ENCODE measurements around the gene PDE3A.

PDE3A gene

DNA sequence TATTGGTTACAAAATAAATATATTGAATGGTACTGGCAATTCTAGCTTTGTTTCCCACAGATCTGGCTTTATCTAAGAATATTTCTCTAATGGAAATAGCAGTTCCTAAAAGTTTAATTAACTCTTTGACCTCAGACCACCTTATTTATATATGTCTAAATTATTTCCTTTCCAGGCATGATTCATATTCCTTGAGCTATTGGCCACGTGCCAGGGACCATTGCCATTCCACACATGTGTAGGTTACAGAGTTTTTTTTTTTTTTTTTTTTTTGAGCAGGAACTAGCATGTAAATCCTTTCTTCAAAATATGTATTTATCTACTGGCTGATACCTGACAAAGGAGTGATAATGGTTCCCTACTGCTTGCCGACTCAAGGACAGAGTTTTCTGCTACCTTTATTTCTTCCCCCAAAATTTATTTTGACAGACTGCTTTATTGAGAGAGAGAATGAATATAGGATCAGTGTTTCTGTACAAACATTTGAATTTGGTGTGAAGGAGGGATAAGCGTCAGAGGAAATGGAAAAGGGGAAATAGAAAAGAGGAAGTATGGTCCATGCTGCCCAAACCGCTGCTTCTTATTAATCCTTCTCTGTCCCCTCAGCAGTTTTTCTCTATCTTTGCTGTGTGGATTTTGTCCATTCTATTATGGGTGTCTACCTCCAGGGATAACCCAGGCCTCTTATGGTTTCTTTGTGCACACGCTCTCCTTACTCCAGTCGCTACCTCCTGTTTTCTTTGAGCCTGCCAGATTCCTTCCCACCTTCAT lies 36.4 kb downstream of the PDE3A start:
- no peaks in the 10 kb centered on the region for H3K36me3 ChIP-seq (ENCODE audit: insufficient read depth, low read length)
- H3K9ac ChIP-seq (ENCODE audit: low read depth, low read length), result no peak overlapping the region
- no peaks in the 10 kb centered on the region for H3K9me3 ChIP-seq (replicated peaks; ENCODE audit: low read length)

DNA sequence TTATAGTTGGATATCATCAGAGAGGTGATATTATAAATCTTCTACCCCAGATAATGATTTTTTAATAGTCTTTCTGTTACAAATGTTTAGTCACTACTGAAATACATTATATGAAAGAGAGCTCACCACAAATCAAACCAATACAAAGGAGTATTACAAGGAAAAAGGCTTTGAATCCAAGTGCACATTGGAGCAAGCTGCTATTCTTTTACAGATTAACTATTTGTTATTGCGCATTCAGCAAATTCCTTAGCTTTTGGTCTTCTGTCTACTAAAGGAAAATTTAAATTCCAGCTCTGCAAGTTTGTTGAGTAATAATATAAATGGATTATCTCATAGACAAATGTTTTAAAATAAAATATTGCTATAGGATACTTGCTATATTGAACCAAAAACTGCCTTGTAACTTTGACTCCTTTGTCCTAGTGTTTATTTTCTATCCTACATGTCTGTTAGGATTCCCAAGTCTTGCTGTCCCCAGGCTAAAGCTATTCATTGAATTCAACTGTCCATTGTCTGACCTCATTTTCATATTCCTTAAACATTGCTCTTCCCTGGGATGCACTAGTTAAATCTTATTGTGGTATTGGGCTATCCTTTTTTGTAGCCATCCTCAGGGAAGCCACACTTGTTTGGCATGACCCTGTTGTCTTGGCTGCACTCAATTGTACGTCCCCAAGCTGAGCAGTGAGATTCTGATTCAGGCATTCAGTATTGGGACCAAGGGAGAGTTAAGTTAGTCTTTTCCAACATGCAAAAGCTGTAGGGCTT lies 41.5 kb downstream of the PDE3A start:
- no peaks in the 10 kb centered on the region for H3K9me3 ChIP-seq (replicated peaks; ENCODE audit: low read length)
- H3K36me3 ChIP-seq (ENCODE audit: insufficient read depth, low read length), result no peaks in the 10 kb centered on the region
- no peak overlapping the region for H3K4me2 ChIP-seq (ENCODE audit: low read length)
- peaks cover 2% of the 10 kb centered on the region for H3K4me1 ChIP-seq (ENCODE audit: control insufficient read depth, insufficient read depth, low read length)
- no peaks in the 10 kb centered on the region for H3K27me3 ChIP-seq (ENCODE audit: control insufficient read depth, insufficient read depth, low read length)
- no peak overlapping the region for H3K9ac ChIP-seq (ENCODE audit: low read depth, low read length)
- no peak overlapping the region for H3K4me3 ChIP-seq (ENCODE audit: low read length)

More for the DNA sequence above, 36.4 kb downstream of the PDE3A start:
- Histone ChIP-seq H3K27me3 (ENCODE audit: control insufficient read depth, insufficient read depth, low read length) (no peaks in the 10 kb centered on the region), H3K4me1 (ENCODE audit: control insufficient read depth, insufficient read depth, low read length) (peaks cover 11% of the 10 kb centered on the region), H3K4me2 (ENCODE audit: low read length) (no peak overlapping the region), H3K4me3 (ENCODE audit: low read length) (no peak overlapping the region)

DNA sequence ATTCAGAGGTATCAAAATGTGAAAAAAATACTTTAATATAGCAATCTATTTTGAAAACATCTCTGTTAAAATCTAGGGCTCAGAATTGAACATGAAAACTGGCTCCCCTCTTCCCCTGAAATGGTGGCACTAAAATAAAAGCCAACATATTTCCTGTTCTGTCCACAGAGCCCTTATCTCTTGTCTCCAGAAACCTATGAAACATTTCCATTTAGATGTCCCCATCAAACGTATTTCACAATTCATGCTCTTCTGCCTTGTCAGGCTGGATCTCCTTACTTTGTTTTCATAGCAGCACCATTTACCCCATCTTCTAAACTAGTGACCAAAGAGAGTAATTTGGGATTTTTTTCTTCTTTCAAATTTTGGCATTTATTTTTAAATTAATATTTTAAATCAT lies 42.4 kb downstream of the PDE3A start:
- H3K36me3 ChIP-seq (ENCODE audit: insufficient read depth, low read length), result no peaks in the 10 kb centered on the region
- no peak overlapping the region for H3K4me2 ChIP-seq (ENCODE audit: low read length)
- H3K4me1 ChIP-seq (ENCODE audit: control insufficient read depth, insufficient read depth, low read length), result peaks cover 6% of the 10 kb centered on the region
- H3K27me3 ChIP-seq (ENCODE audit: control insufficient read depth, insufficient read depth, low read length), result no peaks in the 10 kb centered on the region
- no peaks in the 10 kb centered on the region for H3K9me3 ChIP-seq (replicated peaks; ENCODE audit: low read length)
- no peak overlapping the region for H3K9ac ChIP-seq (ENCODE audit: low read depth, low read length)
- no peak overlapping the region for H3K4me3 ChIP-seq (ENCODE audit: low read length)

DNA sequence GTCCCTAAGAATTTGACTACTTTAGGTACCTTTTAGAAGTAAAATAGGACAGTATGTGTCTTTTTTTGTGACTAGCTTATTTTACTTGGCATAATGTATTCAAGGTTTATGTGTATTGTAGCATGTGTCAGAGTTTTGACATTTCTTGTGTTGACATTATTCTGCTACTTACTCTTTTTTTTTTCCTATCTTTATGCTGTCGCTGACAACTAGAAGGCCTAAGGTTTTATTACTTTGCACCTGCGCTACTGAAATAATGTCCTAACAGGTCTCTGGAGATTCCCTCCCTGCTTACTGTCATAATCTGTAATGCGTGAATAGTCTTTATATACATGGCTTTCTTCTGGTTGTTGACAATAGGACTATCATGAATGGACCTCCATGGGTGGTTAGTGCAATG lies 43.0 kb downstream of the PDE3A start:
- peaks cover 7% of the 10 kb centered on the region for H3K4me1 ChIP-seq (ENCODE audit: control insufficient read depth, insufficient read depth, low read length)
- H3K36me3 ChIP-seq (ENCODE audit: insufficient read depth, low read length), result no peaks in the 10 kb centered on the region
- no peaks in the 10 kb centered on the region for H3K27me3 ChIP-seq (ENCODE audit: control insufficient read depth, insufficient read depth, low read length)
- no peak overlapping the region for H3K4me2 ChIP-seq (ENCODE audit: low read length)
- no peaks in the 10 kb centered on the region for H3K9me3 ChIP-seq (replicated peaks; ENCODE audit: low read length)
- no peak overlapping the region for H3K4me3 ChIP-seq (ENCODE audit: low read length)
- H3K9ac ChIP-seq (ENCODE audit: low read depth, low read length), result no peak overlapping the region

DNA sequence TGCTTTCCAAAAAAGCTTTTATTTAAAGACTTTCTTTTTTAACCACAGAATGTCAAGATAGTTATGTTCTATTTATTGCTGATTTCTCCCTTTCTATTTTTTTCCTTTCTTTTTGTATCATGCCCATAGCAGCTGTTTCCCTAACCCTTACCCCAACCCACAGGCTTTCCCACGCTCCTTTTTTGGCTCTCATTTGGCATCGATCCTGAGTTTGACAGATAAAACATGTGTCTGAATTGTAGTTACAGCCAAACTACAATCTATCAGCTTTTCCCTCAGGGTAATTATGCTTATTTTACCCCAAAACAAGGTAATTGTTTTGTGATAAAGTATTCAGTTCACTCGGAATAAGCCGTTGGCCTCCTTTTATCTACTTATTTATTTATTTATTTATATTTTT lies 46.7 kb downstream of the PDE3A start:
- Histone ChIP-seq H3K4me2 (ENCODE audit: low read length) (peak overlapping the region; percentile 22), H3K9me3 (replicated peaks; ENCODE audit: low read length) (no peaks in the 10 kb centered on the region), H3K36me3 (ENCODE audit: insufficient read depth, low read length) (no peaks in the 10 kb centered on the region), H3K9ac (ENCODE audit: low read depth, low read length) (no peak overlapping the region), H3K27me3 (ENCODE audit: control insufficient read depth, insufficient read depth, low read length) (no peaks in the 10 kb centered on the region), H3K4me3 (ENCODE audit: low read length) (no peak overlapping the region), H3K4me1 (ENCODE audit: control insufficient read depth, insufficient read depth, low read length) (peaks cover 7% of the 10 kb centered on the region)

DNA sequence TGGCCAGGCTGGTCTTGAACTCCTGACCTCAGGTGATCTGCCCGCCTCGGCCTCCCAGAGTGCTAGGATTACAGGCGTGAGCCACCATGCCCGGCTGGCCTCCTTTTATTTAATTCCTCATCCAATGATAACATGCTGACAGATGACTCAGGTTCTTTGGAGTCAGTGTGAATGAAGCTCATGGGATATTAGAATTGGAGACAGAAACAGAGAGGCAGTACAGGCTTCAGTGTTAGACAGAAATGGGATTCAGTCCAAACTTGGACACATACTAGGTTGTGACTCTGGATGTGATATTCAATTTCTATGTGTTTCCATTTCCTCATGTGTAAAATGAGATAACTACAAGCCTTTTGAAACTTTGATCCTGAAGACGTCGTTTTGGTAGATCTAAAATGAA lies 47.3 kb downstream of the PDE3A start:
- Histone ChIP-seq H3K4me2 (ENCODE audit: low read length) (no peak overlapping the region), H3K4me3 (ENCODE audit: low read length) (no peak overlapping the region), H3K36me3 (ENCODE audit: insufficient read depth, low read length) (no peaks in the 10 kb centered on the region), H3K27me3 (ENCODE audit: control insufficient read depth, insufficient read depth, low read length) (no peaks in the 10 kb centered on the region), H3K9me3 (replicated peaks; ENCODE audit: low read length) (no peaks in the 10 kb centered on the region), H3K4me1 (ENCODE audit: control insufficient read depth, insufficient read depth, low read length) (peaks cover 7% of the 10 kb centered on the region), H3K9ac (ENCODE audit: low read depth, low read length) (no peak overlapping the region)

DNA sequence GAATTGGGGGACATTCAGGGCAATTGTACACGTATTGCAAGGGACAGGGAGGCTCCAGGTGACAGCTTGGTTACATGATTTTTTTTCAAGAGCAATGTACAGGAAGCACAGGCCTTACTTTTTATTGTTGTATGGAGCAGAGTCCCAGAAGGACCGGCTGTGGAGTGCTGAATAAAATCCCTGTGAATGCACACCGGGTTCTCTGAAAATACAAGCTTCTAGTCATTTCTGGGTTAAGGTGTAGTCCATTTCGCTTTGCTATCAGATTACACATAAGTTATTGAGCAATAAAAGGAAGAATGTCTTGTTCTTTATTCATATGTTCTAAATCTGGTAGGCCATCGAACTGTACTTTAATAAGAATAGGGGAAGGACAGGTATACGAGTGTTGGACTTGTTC lies 52.2 kb downstream of the PDE3A start:
- H3K9ac ChIP-seq (ENCODE audit: low read depth, low read length), result no peak overlapping the region
- no peaks in the 10 kb centered on the region for H3K36me3 ChIP-seq (ENCODE audit: insufficient read depth, low read length)
- no peaks in the 10 kb centered on the region for H3K27me3 ChIP-seq (ENCODE audit: control insufficient read depth, insufficient read depth, low read length)
- no peak overlapping the region for H3K4me3 ChIP-seq (ENCODE audit: low read length)
- H3K9me3 ChIP-seq (replicated peaks; ENCODE audit: low read length), result no peaks in the 10 kb centered on the region
- peaks cover 3% of the 10 kb centered on the region for H3K4me1 ChIP-seq (ENCODE audit: control insufficient read depth, insufficient read depth, low read length)
- H3K4me2 ChIP-seq (ENCODE audit: low read length), result no peak overlapping the region

DNA sequence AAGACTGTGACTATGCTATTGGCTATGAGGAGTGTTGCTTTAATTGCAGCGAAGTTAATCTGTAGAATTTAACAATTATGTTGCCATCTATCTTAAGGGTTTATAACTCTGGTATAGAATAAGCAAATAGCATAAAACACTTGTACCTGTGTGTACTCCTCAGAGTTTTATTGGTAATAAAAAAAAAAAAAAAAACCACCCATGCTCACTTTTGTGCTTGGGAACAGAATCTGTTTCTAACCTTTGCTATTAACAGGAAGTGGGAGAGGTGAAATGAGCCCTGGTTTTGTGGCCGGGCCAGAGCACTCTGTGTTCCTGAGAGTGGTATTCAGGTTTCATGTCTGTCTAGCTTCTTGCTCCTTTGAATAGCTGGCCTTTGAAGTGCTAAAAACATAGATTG lies 53.1 kb downstream of the PDE3A start:
- Histone ChIP-seq H3K9me3 (replicated peaks; ENCODE audit: low read length) (no peaks in the 10 kb centered on the region), H3K36me3 (ENCODE audit: insufficient read depth, low read length) (no peaks in the 10 kb centered on the region), H3K9ac (ENCODE audit: low read depth, low read length) (no peak overlapping the region), H3K4me2 (ENCODE audit: low read length) (no peak overlapping the region), H3K4me1 (ENCODE audit: control insufficient read depth, insufficient read depth, low read length) (no peaks in the 10 kb centered on the region), H3K27me3 (ENCODE audit: control insufficient read depth, insufficient read depth, low read length) (no peaks in the 10 kb centered on the region), H3K4me3 (ENCODE audit: low read length) (no peak overlapping the region)

DNA sequence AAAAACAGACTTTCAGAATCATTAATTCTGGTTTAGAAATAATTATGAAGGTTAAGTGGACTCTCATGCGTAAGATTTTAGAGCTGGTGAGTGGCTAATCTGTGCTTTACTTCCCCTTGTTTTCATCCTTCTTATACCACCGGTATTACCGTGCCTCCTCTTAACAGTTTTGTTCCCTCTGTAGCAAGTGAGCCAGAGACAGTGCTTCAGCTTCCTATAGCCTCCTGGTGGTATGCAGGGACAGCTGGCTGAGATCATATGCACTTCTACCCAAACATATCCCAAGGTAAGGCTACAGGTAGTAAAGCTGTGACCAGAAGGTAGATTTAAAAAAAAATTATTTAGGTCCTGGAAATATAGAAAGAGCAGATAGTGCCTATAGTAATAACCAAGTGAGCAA lies 55.2 kb downstream of the PDE3A start:
- H3K4me3 ChIP-seq (ENCODE audit: low read length), result no peak overlapping the region
- H3K27me3 ChIP-seq (ENCODE audit: control insufficient read depth, insufficient read depth, low read length), result no peaks in the 10 kb centered on the region
- H3K9ac ChIP-seq (ENCODE audit: low read depth, low read length), result no peak overlapping the region
- H3K9me3 ChIP-seq (replicated peaks; ENCODE audit: low read length), result no peaks in the 10 kb centered on the region
- H3K36me3 ChIP-seq (ENCODE audit: insufficient read depth, low read length), result no peaks in the 10 kb centered on the region
- H3K4me1 ChIP-seq (ENCODE audit: control insufficient read depth, insufficient read depth, low read length), result no peaks in the 10 kb centered on the region
- H3K4me2 ChIP-seq (ENCODE audit: low read length), result no peak overlapping the region

DNA sequence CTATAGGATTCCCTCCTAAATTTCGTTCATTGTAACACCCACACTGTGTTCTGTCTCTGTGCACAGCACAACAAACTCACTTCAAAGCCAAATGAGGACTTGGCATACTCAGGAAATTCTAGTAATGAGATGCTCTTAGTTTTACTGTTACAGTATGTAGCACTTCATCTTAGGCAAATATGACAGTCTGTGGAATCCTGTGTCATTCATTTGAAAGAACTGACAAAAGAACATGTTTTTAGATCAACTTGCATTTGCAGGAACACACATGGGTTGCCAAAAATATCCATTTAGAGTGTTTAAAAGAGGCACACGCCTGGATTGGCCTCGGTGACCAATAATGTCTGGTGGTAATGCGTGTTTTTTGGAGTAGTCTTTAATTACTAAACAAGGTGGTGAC lies 56.5 kb downstream of the PDE3A start:
- Histone ChIP-seq H3K9ac (ENCODE audit: low read depth, low read length) (no peak overlapping the region), H3K4me3 (ENCODE audit: low read length) (no peak overlapping the region), H3K4me2 (ENCODE audit: low read length) (no peak overlapping the region), H3K4me1 (ENCODE audit: control insufficient read depth, insufficient read depth, low read length) (no peaks in the 10 kb centered on the region), H3K36me3 (ENCODE audit: insufficient read depth, low read length) (no peaks in the 10 kb centered on the region), H3K9me3 (replicated peaks; ENCODE audit: low read length) (no peaks in the 10 kb centered on the region), H3K27me3 (ENCODE audit: control insufficient read depth, insufficient read depth, low read length) (no peaks in the 10 kb centered on the region)

DNA sequence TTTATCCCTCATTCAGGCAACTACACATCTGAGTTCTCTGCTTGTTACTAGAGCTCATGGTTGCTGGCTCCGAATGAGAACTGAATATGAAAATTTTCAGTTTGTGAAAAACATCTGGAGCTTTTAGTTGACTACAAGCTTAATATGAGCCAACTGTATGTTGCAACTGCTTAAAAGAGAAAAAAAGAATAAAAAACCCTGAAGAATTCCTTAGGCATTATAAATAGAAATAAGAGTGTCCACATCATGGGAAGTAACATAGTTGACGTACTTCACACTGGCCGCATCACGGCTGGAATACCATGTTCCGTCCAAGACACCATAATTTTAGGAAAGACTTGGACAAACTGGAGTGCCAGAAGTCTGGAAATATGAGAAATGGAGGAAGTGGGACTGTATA lies 57.9 kb downstream of the PDE3A start:
- H3K27me3 ChIP-seq (ENCODE audit: control insufficient read depth, insufficient read depth, low read length), result no peaks in the 10 kb centered on the region
- no peaks in the 10 kb centered on the region for H3K4me1 ChIP-seq (ENCODE audit: control insufficient read depth, insufficient read depth, low read length)
- H3K4me3 ChIP-seq (ENCODE audit: low read length), result no peak overlapping the region
- H3K36me3 ChIP-seq (ENCODE audit: insufficient read depth, low read length), result no peaks in the 10 kb centered on the region
- H3K9ac ChIP-seq (ENCODE audit: low read depth, low read length), result no peak overlapping the region
- H3K4me2 ChIP-seq (ENCODE audit: low read length), result no peak overlapping the region
- no peaks in the 10 kb centered on the region for H3K9me3 ChIP-seq (replicated peaks; ENCODE audit: low read length)

DNA sequence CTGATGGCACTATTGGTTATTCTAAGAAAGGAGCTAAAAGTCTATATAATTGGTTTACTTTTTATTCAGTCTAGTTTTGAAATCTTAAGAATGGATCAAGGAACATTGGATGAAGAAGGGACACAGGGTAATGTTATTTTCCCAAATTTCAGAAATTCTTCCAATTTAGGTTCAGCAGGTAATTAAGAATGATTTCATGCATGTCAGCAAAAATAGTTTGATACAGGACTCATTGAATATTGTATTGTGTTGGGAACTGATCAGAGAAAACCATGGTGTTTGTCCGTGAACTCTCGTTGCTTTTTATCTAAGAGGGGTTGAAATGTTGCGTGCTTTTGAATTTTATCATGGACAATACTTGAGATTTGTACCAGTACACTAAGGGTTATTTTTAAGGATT lies 58.6 kb downstream of the PDE3A start:
- Histone ChIP-seq H3K9me3 (replicated peaks; ENCODE audit: low read length) (no peaks in the 10 kb centered on the region), H3K4me1 (ENCODE audit: control insufficient read depth, insufficient read depth, low read length) (no peaks in the 10 kb centered on the region), H3K4me3 (ENCODE audit: low read length) (no peak overlapping the region), H3K9ac (ENCODE audit: low read depth, low read length) (no peak overlapping the region), H3K4me2 (ENCODE audit: low read length) (no peak overlapping the region), H3K36me3 (ENCODE audit: insufficient read depth, low read length) (no peaks in the 10 kb centered on the region), H3K27me3 (ENCODE audit: control insufficient read depth, insufficient read depth, low read length) (no peaks in the 10 kb centered on the region)
